GM21576 (cell line): ENCODE measurements around the gene LRRIQ1.

Source experiments
- ATAC-seq: cut with Tn5 transposase; IDR thresholded peaks from one replicate; pipeline ENCODE4 v1.9.1; 2021; ENCODE audit warnings: mild to moderate bottlenecking, moderate library complexity; ENCODE audit not compliant: unreplicated experiment

Gene LRRIQ1

DNA sequence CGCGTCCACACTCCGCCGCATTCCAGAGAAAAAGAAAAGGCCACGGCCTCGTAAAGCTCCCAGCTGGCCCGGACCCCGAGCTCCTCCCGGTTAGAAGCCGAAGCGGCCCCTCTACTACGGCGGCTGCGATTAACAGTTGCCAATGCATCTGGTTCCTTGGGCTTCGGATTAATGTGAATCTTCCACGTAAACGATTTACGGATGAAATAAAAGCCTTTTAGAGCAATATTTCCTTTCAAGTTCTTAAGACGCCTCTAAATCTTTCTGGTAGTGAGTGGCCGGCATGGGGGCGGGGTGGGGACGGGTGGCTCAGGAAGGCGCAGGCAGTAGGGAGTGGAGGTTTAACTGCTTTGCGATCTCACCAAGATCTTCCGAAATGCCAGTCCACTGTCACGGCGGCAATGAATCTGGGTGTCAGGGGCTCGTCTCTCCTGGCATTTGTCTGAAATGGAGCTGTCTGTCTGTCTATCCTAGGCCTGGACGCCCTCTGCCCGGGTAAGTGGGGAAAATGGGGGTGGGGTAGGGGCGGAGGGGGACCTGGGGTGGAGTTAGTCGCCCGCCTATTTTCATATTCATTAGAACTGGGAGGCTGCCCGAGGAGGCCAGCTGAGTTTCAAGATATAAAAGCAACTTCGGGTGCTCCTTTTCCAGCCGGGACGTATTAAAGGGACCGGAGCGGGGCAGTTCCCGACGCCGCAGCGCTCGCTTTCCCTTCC is 243.5 kb downstream of the LRRIQ1 start:
- ATAC-seq: no peak

DNA sequence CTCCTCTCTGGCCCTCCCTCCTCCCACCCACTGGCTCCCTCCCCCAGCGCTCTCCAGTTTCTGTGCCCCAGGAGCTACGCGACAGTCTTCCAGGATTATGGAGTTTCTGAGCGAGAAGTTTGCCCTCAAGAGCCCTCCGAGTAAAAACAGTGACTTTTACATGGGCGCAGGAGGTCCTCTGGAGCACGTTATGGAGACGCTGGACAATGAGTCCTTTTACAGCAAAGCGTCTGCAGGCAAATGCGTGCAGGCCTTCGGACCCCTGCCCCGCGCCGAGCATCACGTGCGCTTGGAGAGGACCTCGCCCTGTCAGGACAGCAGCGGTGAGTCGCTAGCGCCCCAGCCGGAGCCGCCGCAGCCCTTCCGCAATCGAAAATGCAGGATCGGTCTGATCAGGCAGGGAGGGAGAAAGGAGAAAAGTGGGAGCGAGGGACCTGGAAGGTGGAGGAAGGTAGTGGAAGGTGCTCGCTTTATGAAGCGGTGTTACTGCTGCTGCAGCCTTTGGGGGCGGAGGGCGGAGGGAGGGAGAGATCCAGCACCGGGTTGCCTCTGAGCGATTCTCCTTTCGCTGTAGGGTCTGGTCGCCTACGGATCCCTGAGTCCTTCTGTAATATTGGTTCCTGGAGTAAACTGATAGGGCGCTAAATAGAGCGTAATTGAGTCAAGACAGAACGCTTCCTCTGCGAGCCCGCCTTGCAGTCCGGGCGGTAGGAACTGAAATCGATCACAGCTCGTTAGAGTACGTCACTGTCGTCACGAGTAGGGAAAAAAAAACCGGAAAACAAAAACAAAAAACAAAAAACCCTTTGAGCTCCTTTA is 244.2 kb downstream of the LRRIQ1 start, which contains the start of gene ALX1:
TSS of gene ALX1 (plus strand) at position 56 of the 819 bp plus-strand sequence. CDS start at position 98, 42 bp downstream.
- peak; percentile 66 for ATAC-seq

DNA sequence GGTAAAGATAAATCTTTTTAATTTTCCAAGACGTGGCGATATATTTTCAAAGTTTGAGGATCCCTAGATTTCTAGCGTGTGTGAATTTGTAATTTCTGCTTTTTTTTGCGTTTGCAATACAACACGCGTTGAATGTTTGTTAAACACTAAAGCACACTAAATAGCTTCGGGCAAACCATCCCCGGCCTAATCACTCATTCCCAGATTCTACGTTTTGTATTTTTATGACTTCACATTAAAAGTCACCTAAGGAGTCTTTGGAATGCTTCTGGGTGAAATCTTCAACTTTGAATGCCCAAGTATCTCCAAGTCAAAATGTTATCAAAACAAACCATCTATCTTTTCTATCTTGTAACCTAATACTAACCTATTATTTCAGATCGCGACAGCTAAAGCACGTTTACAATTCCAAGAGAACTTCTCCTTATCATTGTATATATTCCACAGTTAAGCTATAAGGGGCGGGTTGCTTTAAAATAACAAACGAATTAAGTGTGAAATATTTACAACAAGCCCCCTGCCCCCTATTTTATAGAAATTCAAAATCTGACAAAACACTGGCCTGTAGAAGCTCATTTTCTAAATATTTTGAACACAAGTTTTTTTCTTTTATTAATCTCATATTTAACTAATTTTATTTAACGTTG is 245.0 kb downstream of the LRRIQ1 start:
- no peak for ATAC-seq

DNA sequence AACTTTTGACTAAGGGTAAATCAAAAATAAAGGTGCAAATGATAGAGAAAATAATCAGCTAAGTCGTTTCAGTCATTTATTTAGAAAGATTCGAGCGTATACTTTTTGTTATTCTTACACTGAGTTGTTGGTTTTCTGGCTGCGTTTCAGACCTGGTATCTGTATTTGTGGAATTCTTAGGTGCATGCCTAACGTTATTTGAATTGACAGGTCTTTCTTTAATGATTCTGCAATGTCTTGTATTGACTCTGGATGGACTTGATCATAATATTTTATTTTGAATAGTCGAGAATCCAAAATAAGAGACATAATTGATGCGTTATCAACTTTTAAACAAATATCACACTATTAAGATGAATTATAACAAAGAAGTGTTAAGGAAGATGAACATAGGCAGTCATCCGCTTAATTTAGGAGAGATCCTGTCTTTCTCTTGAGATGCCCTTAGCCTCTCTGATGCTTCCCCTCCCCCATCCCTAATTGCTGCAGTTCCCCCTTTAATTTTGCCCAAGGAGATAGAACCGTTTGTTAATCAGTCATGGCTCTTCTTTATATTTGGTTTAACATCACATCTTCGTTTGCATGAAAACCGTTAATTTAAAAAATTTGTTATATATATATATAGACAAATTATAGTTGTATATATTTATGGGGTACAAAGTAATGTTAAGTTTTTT is 245.6 kb downstream of the LRRIQ1 start:
- no peak for ATAC-seq

DNA sequence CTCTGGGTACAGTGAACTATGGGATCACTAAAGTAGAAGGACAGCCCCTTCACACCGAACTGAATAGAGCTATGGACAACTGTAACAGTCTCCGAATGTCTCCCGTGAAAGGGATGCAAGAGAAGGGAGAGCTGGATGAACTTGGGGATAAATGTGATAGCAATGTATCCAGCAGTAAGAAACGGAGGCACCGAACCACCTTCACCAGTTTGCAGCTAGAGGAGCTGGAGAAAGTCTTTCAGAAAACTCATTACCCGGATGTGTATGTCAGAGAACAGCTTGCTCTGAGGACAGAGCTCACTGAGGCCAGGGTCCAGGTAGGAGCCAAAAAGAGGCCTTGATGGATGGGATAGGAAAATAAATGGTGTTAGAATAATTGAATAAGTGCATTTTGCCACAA is 247.4 kb downstream of the LRRIQ1 start:
- no peak for ATAC-seq
